HEK293 (cell line): ENCODE results near the gene TBC1D22A.

Experiments
- ZNF274 ChIP-seq, 2 experiments: fragments of 200-500 bp in 1 of 2; fragments of 450-650 bp in 1 of 2; sonication (Bioruptor generic) in 1 of 2; formaldehyde crosslinking in 1 of 2; IDR thresholded peaks; 2 replicates each; pipeline versions ENCODE4 v1.5.1 to v1.6.1; 2014 to 2016; ENCODE audit warnings: borderline replicate concordance in 1 of 2, inconsistent platforms in 1 of 2, low read length in 1 of 2, missing biosample characterization in 1 of 2, missing genetic modification characterization in 1 of 2
- TF ChIP-seq, protein P1 (sequence below): fragments of 450-650 bp; formaldehyde crosslinking; IDR thresholded peaks from 2 replicates; pipeline ENCODE4 v1.5.1; 2016; ENCODE audit warnings: missing biosample characterization, missing genetic modification characterization

DNA sequence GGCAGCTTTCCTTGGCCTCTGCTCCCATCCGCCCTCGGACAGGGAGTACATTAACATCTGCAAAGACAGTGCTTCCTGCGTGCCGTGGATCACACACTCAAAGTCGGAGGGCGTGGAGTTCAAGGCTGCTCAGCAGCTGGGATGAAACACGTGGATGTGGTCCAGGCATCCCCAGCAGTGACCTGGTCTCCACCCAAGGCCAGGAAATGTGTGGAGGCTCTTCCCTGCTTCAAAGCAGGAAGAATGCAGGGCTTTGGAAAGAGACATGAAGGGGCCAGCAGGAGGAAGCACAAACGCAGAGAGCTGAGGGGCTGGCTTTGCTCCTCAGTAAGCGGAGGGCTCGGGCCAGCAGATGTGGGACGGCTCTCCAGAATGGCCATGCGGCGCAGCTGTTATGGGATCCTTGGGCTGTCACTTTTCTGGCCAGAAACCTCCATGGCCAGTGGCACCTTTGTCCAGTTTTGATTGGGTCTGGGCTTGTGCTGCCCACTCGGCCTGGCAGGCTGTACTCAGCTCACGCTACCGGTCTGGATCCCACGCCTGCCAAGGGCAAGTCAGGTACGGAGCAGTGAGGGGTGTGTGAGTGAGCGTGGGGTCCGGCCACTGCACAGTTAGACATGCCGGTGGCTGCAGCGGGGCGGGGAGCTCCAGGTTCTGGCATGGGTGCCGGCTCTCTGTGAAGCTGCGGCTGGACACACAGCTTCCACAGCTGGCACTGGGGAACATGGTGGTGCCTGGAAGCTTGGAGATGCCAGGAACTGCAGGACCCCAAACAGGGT is 438.0 kb downstream of the TBC1D22A start:
- TF ChIP-seq, protein P1, sequence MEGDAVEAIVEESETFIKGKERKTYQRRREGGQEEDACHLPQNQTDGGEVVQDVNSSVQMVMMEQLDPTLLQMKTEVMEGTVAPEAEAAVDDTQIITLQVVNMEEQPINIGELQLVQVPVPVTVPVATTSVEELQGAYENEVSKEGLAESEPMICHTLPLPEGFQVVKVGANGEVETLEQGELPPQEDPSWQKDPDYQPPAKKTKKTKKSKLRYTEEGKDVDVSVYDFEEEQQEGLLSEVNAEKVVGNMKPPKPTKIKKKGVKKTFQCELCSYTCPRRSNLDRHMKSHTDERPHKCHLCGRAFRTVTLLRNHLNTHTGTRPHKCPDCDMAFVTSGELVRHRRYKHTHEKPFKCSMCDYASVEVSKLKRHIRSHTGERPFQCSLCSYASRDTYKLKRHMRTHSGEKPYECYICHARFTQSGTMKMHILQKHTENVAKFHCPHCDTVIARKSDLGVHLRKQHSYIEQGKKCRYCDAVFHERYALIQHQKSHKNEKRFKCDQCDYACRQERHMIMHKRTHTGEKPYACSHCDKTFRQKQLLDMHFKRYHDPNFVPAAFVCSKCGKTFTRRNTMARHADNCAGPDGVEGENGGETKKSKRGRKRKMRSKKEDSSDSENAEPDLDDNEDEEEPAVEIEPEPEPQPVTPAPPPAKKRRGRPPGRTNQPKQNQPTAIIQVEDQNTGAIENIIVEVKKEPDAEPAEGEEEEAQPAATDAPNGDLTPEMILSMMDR (tag by site-specific recombination) = no peak
- no peak for TF ChIP-seq ZNF274 (IDR thresholded peaks at IDR 0.05; ENCODE audit: low read length)
- TF ChIP-seq ZNF274 (tag by site-specific recombination; IDR thresholded peaks at IDR 0.05; ENCODE audit: borderline replicate concordance) = no peak
